CD14-positive monocyte (primary cell): ENCODE data around the gene CHRNA4. TPM values are rescaled to one million over a fixed set of nuclear protein-coding genes. Genes with fewer than 3 reads are reported as not detected.

Source experiments
- DNase-seq, 3 donors: peaks; one replicate each; pipeline ENCODE4 v3.0.0-alpha.2; 2011 to 2022
- H2AFZ ChIP-seq: 2 replicates; pipeline ENCODE4 v1.6.0; 2012; ENCODE audit warnings: mild to moderate bottlenecking, low read depth, low read length, inconsistent platforms; ENCODE audit not compliant: insufficient read depth, poor library complexity, severe bottlenecking
- H3K27ac ChIP-seq, 2 donors: 1 replicate in 1 of 2; 2 replicates in 1 of 2; pipeline ENCODE4 v1.5.1; 2012 to 2013; ENCODE audit warnings: low read length in 2 of 2, control low read depth in 1 of 2, inconsistent platforms in 1 of 2, low read depth in 1 of 2, mild to moderate bottlenecking in 1 of 2
- H3K27me3 ChIP-seq, 2 donors: one replicate each; pipeline versions ENCODE4 v1.6.0 to v1.6.1; 2011 to 2013; ENCODE audit warnings: low read length in 2 of 2; ENCODE audit not compliant: control insufficient read depth in 2 of 2, insufficient read depth in 2 of 2
- H3K36me3 ChIP-seq, 2 donors: replicated peaks in 1 of 2; 1 replicate in 1 of 2; 2 replicates in 1 of 2; pipeline versions ENCODE4 v1.5.1 to v1.6.1; 2012 to 2013; ENCODE audit warnings: low read length in 2 of 2, control low read depth in 1 of 2, inconsistent platforms in 1 of 2, mild to moderate bottlenecking in 1 of 2; ENCODE audit not compliant: insufficient read depth in 2 of 2, control insufficient read depth in 1 of 2
- H3K4me1 ChIP-seq, 2 donors: 1 replicate in 1 of 2; 2 replicates in 1 of 2; pipeline versions ENCODE4 v1.5.1 to v1.6.1; 2012 to 2013; ENCODE audit warnings: low read length in 2 of 2, control low read depth in 1 of 2, inconsistent platforms in 1 of 2, mild to moderate bottlenecking in 1 of 2, moderate library complexity in 1 of 2; ENCODE audit not compliant: insufficient read depth in 2 of 2, control insufficient read depth in 1 of 2
- H3K4me2 ChIP-seq: replicated peaks from 2 replicates; pipeline ENCODE3; 2012; ENCODE audit warnings: low read length, moderate library complexity, mild to moderate bottlenecking; ENCODE audit not compliant: poor library complexity, severe bottlenecking; ENCODE audit errors: extremely low read depth
- H3K4me3 ChIP-seq, 3 experiments: fragments of 200-600 bp in 1 of 3; sonication (generic) in 1 of 3; replicated peaks in 1 of 3; 1 replicate in 2 of 3; 2 replicates in 1 of 3; pipeline ENCODE4 v1.5.1; 2011 to 2013; ENCODE audit warnings: low read length in 3 of 3, mild to moderate bottlenecking in 3 of 3, control low read depth in 2 of 3, low read depth in 2 of 3, inconsistent platforms in 1 of 3, moderate library complexity in 1 of 3
- H3K79me2 ChIP-seq: 2 replicates; pipeline ENCODE4 v1.6.0; 2012; ENCODE audit warnings: mild to moderate bottlenecking, control low read depth, inconsistent platforms, low read length, moderate library complexity; ENCODE audit not compliant: insufficient read depth
- H3K9ac ChIP-seq: 2 replicates; pipeline ENCODE4 v1.6.0; 2017; ENCODE audit warnings: low read length, mild to moderate bottlenecking; ENCODE audit not compliant: insufficient read depth, poor library complexity, severe bottlenecking
- H3K9me3 ChIP-seq, 2 donors: replicated peaks in 1 of 2; 1 replicate in 1 of 2; 2 replicates in 1 of 2; pipeline versions ENCODE4 v1.5.1 to v1.6.1; 2012 to 2013; ENCODE audit warnings: low read length in 2 of 2, control low read depth in 1 of 2; ENCODE audit not compliant: control insufficient read depth in 1 of 2, insufficient read depth in 1 of 2
- H4K20me1 ChIP-seq: 2 replicates; pipeline ENCODE4 v1.6.0; 2012; ENCODE audit warnings: mild to moderate bottlenecking, low read length, control low read depth, moderate library complexity; ENCODE audit not compliant: insufficient read depth
- H3K27ac Mint-ChIP-seq, 7 donors: one replicate each; pipeline ENCODE4 v1.8.0; 2020; ENCODE audit warnings: mild to moderate bottlenecking in 7 of 7, mixed read lengths in 7 of 7, moderate library complexity in 6 of 7, inconsistent platforms in 2 of 7
- H3K27me3 Mint-ChIP-seq, 3 donors: one replicate each; pipeline ENCODE4 v1.8.0; 2021 to 2022; ENCODE audit warnings: low read depth in 3 of 3, mild to moderate bottlenecking in 3 of 3, mixed read lengths in 3 of 3, moderate library complexity in 3 of 3, inconsistent platforms in 1 of 3
- H3K36me3 Mint-ChIP-seq, 2 donors: one replicate each; pipeline ENCODE4 v1.8.0; 2020; ENCODE audit warnings: mixed read lengths in 2 of 2, inconsistent platforms in 1 of 2, mild to moderate bottlenecking in 1 of 2
- H3K4me1 Mint-ChIP-seq: one replicate; pipeline ENCODE4 v1.8.0; 2020; ENCODE audit warnings: mild to moderate bottlenecking, mixed read lengths
- H3K4me3 Mint-ChIP-seq, 2 donors: one replicate each; pipeline ENCODE4 v1.8.0; 2020; ENCODE audit warnings: mild to moderate bottlenecking in 2 of 2, mixed read lengths in 2 of 2, moderate library complexity in 1 of 2
- H3K9me3 Mint-ChIP-seq, 7 donors: one replicate each; pipeline ENCODE4 v1.8.0; 2020 to 2022; ENCODE audit warnings: mixed read lengths in 7 of 7, mild to moderate bottlenecking in 6 of 7, moderate library complexity in 6 of 7, inconsistent platforms in 2 of 7
- WGBS: methylation state at CpG from one replicate; pipeline ENCODE4 v1.1.5; 2013; ENCODE audit warnings: missing lambda C conversion rate; ENCODE audit not compliant: insufficient coverage; 5-methylcytosine and 5-hydroxymethylcytosine counted together
- intact Hi-C, 2 donors: fragments of 100-400 bp; cut with micrococcal nuclease; formaldehyde crosslinking; loops; one replicate each; pipeline versions ENCODE4 v1.15.0 to v1.15.1; 2023
- polyA plus RNA-seq, 3 donors: library from polyadenylated mRNA; depleted of rRNA in 1 of 3; unstranded in 2 of 3; stranded (reverse) in 1 of 3; fragments of 300-500 nt in 2 of 3; fragments of >200 nt in 1 of 3; fragmentation: Illumina TruSeq in 2 of 3; gene quantifications; 1 replicate in 2 of 3; 2 replicates in 1 of 3; pipeline ENCODE4 v1.2.3, GENCODE V29; 2012 to 2021
- TF ChIP-seq, protein P1 (sequence below): fragments of 200-600 bp; IDR thresholded peaks from one replicate; pipeline ENCODE4 v1.8.0; 2022; ENCODE audit warnings: antibody characterized with exemption, mild to moderate bottlenecking

Gene CHRNA4
- polyA plus RNA-seq, 3 donors, result not detected

DNA sequence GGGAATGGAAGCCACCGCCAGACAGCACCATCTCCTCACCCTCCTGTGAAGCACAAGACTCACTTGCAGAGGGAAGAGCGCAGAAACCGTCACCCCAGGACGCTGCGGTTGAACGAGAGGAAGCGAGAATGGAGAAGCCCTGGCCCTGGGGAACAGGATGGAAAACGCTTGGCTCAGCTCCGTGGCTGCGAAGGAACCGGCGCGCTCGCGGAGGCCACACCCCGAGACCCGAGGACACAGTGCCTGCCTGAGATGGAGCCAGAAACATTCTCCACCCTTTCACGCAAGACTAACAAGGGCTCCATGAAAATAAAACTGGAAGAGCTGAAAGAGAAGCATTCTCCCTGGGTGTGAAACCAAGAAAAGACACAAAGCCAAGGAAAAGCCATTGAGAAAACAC lies 25.3 kb upstream of the CHRNA4 start:
- no peak overlapping the region for H3K4me2 ChIP-seq
- no peaks in the 10 kb centered on the region for H3K4me1 Mint-ChIP-seq

DNA sequence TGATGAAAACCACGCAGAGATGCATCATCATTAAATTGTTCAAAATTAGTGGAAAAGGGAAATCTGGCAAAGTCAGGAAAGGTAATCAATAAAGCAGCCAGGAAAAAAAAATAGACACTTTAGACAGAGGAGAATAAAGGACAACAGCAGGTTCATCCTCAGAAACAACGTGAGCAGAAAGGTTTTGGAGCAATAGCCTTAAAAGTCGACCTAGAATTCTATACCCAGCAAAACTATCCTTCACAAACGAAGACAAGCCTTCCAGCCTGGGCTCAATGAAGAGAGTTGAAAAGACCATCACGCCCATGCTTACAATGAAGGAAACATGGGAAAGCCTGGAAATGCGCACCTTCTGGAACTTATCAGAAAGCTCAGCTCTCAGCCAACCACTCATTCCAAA lies 24.7 kb upstream of the CHRNA4 start:
- TF ChIP-seq, protein P1, sequence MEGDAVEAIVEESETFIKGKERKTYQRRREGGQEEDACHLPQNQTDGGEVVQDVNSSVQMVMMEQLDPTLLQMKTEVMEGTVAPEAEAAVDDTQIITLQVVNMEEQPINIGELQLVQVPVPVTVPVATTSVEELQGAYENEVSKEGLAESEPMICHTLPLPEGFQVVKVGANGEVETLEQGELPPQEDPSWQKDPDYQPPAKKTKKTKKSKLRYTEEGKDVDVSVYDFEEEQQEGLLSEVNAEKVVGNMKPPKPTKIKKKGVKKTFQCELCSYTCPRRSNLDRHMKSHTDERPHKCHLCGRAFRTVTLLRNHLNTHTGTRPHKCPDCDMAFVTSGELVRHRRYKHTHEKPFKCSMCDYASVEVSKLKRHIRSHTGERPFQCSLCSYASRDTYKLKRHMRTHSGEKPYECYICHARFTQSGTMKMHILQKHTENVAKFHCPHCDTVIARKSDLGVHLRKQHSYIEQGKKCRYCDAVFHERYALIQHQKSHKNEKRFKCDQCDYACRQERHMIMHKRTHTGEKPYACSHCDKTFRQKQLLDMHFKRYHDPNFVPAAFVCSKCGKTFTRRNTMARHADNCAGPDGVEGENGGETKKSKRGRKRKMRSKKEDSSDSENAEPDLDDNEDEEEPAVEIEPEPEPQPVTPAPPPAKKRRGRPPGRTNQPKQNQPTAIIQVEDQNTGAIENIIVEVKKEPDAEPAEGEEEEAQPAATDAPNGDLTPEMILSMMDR, result no peak
- no peak overlapping the region for H3K4me3 Mint-ChIP-seq

More for the DNA sequence above, 25.3 kb upstream of the CHRNA4 start:
- no peak overlapping the region for H2AFZ ChIP-seq
- H3K79me2 ChIP-seq, result no peaks in the 10 kb centered on the region
- H3K36me3 ChIP-seq, result no peaks in the 10 kb centered on the region
- no peaks in the 10 kb centered on the region for H3K27me3 ChIP-seq
- Mint-ChIP-seq H3K4me3 (no peak overlapping the region), H3K27ac (no peak overlapping the region), H3K36me3 (no peaks in the 10 kb centered on the region), H3K9me3 (peaks cover 18 to 38% (median 25%) of the 10 kb centered on the region in 7 donors), H3K27me3 (peaks cover 1 to 17% (median 7%) of the 10 kb centered on the region in 3 donors)
- TF ChIP-seq, protein P1, result no peak
- no peak overlapping the region for H3K27ac ChIP-seq
- H3K9ac ChIP-seq, result no peak overlapping the region
- H3K9me3 ChIP-seq, result peaks cover 29 to 30% of the 10 kb centered on the region in 2 donors
- H4K20me1 ChIP-seq, result no peaks in the 10 kb centered on the region
- intact Hi-C loops, result no loop called here
- no peak overlapping the region for H3K4me3 ChIP-seq
- DNase-seq, result no peak
- 90% methylated on average over 16 of the region's 18 CpGs for WGBS
- H3K4me1 ChIP-seq, result no peaks in the 10 kb centered on the region

More for the DNA sequence above, 24.7 kb upstream of the CHRNA4 start:
- H3K27me3 Mint-ChIP-seq, result peaks cover 1 to 19% (median 11%) of the 10 kb centered on the region in 3 donors
- Histone ChIP-seq H4K20me1 (no peaks in the 10 kb centered on the region), H3K27ac (no peak overlapping the region), H3K4me3 (no peak overlapping the region), H3K4me2 (no peak overlapping the region), H2AFZ (no peak overlapping the region), H3K79me2 (no peaks in the 10 kb centered on the region), H3K36me3 (no peaks in the 10 kb centered on the region), H3K27me3 (no peaks in the 10 kb centered on the region), H3K9ac (no peak overlapping the region), H3K4me1 (no peaks in the 10 kb centered on the region), H3K9me3 (peaks cover 29 to 30% of the 10 kb centered on the region in 2 donors)
- no peak for DNase-seq
- no peak overlapping the region for H3K27ac Mint-ChIP-seq
- WGBS, result 88% methylated on average over 5 of the region's 6 CpGs
- peaks cover 18 to 38% (median 25%) of the 10 kb centered on the region in 7 donors for H3K9me3 Mint-ChIP-seq
- intact Hi-C loops, result no loop called here
- no peaks in the 10 kb centered on the region for H3K4me1 Mint-ChIP-seq
- H3K36me3 Mint-ChIP-seq, result no peaks in the 10 kb centered on the region
